Prostate gland (tissue), 1 donor: ENCODE data around the gene MAP4K2.

Source experiments
- POLR2A ChIP-seq: fragments of 450-650 bp; IDR thresholded peaks from one replicate; pipeline ENCODE4 v1.6.1; 2016; ENCODE audit warnings: antibody characterized with exemption, mild to moderate bottlenecking
- POLR2AphosphoS5 ChIP-seq: sonication (generic); formaldehyde crosslinking; IDR thresholded peaks from one replicate; pipeline ENCODE4 v1.6.1; 2017; ENCODE audit warnings: antibody characterized with exemption

DNA sequence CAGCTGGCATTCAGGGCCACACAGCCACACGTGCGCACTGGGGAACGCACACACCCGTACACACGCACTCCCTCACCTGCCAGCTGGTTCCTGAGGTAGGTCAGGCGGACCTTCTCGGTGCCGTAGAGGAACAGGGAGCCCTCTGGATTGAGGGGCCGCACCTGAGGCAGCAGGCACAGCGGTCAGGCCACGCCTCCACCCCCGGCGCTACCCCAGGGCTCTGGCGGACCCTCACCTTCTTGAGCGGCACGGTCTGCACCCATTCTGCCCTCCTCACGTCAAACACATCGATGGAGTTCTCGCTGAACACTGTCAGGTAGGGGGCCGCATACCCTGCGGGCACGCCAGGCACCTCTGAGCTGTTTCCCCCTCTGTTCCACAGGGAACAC, 24.4 kb upstream of the MAP4K2 start:
- no peak for TF ChIP-seq POLR2A
- TF ChIP-seq POLR2AphosphoS5: no peak
